Stimulated activated CD8-positive, alpha-beta memory T cell treated with anti-CD3 and anti-CD28 coated beads, Interleukin-2, amount 100 ng/mL, for 48 hours (primary cell): ENCODE measurements around the gene SELENOV.
A peak's percentile ranks its signal among the peaks of the same experiment; 100 is the strongest.
"Not testable (repeated sequence)": the region's sequence is repeated elsewhere in the genome, so short reads cannot be mapped to it uniquely, and the experiment has no call there.

ENCODE experiments used
- DNase-seq, 2 donors: peaks; one replicate each; pipeline ENCODE4 v3.0.0-alpha.2; 2020; ENCODE audit warnings: low read depth in 2 of 2

The SELENOV gene, protein sequence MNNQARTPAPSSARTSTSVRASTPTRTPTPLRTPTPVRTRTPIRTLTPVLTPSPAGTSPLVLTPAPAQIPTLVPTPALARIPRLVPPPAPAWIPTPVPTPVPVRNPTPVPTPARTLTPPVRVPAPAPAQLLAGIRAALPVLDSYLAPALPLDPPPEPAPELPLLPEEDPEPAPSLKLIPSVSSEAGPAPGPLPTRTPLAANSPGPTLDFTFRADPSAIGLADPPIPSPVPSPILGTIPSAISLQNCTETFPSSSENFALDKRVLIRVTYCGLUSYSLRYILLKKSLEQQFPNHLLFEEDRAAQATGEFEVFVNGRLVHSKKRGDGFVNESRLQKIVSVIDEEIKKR

DNA sequence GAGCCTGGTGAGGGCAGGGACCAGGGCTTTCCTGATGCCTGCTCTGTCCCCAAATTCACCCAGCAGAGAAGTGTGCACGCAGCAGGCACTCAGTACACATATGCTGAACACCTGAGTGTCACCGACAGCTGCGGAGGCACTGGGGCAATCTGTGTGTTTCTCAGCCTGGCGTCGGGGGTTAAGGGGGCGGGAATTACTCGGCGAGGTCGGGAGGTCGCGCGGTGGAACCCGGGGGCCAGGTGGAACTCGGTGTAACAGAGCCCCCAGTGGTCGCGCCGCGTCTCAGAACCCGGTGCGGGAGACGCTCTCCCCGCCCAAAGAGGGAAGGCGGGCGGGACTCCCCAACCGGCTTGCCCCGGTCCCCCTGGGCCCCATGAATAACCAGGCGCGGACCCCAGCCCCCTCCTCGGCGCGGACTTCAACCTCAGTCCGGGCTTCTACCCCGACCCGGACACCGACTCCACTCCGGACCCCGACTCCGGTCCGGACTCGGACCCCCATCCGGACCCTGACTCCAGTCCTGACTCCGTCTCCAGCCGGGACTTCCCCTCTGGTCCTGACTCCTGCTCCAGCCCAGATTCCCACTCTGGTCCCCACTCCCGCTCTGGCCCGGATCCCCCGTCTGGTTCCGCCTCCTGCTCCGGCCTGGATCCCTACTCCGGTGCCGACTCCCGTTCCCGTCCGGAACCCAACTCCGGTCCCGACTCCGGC lies at the start of gene SELENOV:
TSS of gene SELENOV (plus strand) at position 300 of the 711 bp plus-strand sequence. CDS start at position 374, 74 bp downstream.
- DNase-seq: no peak

DNA sequence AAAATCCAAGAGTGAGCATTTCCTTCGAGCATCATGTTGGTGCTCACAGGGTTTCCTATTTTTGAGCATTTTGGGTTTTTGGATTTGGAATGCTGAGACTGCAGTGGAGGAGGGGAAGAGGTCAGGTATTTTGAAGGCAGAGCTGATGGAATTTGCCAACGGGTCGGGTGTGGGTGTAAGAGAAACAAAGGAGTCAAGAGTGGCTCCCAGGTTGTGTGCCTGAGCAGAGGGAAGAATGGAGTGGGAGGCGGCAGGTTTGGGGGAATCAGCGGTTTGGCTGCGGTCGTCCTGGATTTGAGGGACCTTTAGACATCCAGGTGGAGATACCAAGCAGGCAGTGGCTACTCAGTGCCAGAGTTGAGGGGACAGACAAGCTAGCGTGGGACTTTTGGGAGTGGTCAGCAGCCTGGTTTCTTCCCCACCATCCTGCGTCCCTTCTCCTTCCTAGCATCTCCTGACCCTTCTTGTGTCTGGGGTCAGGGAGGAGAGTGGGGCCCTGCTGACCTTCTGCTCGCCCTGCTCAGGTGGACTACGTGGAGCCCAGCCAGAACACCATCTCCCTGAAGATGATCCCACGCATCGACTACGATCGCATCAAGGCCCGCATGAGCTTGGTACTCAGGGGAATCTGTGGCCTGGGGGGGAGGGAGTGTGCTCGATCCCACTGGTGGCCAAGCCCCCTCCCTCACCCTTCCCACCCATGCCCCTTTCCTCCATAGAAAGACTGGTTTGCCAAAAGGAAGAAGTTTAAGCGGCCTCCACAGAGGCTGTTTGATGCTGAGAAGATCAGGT lies 48.8 kb upstream of the SELENOV start:
- DNase-seq: no peak

GRCh38 chr19:39467941-39468340 lies 47.0 kb upstream of the SELENOV start:
- DNase-seq: no peak

DNA sequence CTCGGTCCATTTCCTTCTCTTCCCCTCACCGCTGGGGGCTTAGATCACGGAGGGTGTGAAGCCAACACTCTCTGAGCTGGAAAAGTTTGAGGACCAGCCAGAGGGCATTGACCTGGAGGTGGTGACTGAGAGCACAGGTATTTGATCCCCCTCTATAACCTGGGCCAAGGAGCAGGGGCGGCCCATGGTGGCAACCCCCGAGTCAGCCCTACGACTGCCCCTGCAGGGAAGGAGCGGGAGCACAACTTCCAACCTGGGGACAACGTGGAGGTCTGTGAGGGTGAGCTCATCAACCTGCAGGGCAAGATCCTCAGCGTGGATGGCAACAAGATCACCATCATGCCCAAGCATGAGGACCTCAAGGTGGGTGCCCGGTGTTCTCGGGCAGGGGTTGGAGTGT lies 45.9 kb upstream of the SELENOV start:
- DNase-seq: no peak

DNA sequence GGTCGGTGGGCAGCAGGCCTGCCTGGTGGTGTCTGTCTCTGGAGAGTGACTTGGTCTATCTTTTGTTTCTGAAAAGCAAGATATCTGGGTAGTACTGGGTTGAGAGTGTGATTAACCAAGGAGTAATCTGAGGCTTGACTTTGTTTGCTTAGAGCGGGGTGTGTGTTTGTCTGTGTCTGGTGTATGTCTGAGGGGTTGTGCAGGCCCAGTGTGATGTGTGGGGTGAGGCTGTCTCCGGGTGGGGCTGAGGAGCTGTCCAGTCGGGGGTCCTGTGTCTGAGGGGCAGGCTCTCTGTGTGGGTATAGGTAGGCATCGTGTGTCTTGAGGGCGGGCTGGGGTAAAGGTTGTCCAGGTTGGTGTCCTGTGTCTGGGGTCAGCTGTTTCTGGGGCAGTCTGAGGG lies 45.4 kb upstream of the SELENOV start:
- DNase-seq: no peak

DNA sequence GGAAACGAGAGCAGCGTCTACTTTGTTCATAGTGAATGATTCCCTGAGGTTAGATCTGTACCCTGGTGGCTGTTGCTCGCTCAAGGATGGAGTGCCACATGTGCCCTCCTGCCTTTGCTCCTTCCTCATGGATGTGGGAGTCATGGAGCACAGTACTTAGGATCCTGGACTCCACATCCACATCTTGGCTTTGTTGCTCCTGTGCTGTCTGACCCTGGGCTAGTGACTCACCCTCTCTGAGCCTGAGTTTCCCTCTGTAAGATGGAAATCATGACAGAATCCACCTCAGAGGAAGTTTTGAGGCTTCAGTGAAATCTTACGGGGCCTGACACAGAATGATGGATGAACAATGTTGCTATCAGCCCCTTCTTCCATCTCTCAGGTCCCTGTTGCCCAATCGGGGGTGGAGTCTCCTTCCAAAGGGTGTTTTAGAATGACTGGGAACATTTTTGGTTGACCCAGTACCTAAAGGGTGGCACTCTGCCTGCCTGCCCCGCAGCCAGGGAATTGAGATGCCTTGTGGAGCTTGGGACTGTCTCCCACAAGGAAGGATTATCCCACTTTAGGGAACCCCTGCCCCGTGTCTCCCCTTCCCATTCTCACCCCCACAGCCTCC lies 44.1 kb upstream of the SELENOV start:
- no peak for DNase-seq

DNA sequence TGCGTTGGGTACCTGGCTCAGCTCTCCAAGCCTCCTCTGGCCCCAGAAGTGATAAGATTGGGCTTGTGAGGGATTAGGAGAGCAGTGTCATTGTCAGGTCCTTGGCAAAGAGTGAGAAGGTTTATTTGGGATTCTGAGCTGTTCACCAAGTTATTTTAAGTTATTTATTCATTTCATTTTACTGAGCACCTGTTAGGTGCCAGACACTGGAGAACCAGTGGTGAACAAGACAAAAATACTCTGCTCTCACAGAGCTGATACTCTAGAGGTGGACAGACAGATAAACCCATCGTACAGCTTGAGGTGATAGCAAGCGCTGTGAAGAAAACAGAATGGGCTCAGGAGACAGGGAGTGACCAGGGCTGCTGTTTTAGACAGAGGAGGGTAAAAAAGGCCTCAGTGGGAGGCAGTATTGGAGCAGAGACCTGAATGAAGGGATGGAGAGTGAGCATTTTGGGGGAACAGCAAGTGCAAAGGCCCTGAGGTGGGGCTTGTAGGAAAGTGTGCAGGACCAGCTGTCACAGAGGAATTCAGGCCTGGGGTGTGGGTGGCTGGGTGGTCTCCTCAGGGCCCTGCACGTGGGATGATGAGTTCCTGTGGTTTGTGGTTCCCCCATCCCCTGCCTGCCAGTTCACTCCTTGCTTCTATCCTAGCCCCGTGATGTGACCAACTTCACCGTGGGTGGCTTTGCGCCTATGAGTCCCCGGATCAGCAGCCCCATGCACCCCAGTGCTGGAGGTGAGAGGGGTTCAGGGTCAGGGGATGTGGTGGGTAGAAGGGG lies 43.0 kb upstream of the SELENOV start:
- DNase-seq: no peak

GRCh38 chr19:39472746-39473442 lies 42.0 kb upstream of the SELENOV start:
- no peak for DNase-seq

GRCh38 chr19:39473443-39473960 lies 41.4 kb upstream of the SELENOV start:
- DNase-seq: no peak

DNA sequence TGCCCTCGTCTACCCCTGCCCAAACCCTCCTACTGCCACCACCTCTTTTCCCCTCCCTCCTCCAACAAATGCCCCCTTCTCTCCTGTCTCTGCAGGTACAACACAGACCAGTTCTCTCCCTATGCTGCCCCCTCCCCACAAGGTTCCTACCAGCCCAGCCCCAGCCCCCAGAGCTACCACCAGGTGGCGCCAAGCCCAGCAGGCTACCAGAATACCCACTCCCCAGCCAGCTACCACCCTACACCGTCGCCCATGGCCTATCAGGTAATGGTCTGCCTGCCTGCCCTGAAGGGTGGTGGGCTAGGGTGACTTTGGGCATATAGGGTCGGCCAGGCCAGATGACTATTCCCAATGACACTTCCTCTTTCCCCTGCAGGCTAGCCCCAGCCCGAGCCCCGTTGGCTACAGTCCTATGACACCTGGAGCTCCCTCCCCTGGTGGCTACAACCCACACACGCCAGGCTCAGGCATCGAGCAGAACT lies 40.8 kb upstream of the SELENOV start:
- DNase-seq: peak; percentile 47 to 58

GRCh38 chr19:39475748-39476147 lies 39.2 kb upstream of the SELENOV start:
- DNase-seq: no peak

GRCh38 chr19:39479319-39479801 lies 35.6 kb upstream of the SELENOV start:
- not testable (repeated sequence) for DNase-seq

DNA sequence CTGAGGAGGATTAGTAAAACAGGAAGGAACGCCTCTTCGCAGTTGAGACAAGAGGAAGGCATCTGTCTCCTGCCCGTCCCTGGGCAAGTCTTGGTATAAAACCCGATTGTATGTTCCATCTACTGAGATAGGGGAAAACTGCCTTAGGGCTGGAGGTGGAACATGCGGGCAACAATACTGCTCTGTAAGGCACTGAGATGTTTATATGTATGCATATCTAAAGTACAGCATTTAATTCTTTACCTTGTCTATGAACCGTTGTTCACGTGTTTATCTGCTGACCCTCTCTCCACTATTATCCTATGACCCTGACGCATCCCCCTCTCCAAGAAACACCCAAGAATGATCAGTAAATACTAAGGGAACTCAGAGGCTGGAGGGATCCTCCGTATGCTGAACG lies 35.0 kb upstream of the SELENOV start:
- no peak for DNase-seq

- DNase-seq: peak; percentile 98 to 99
These were observed 34.4 kb upstream of the SELENOV start, which contains the start of gene TIMM50 for GRCh38 chr19:39480337-39481228. TSS of gene TIMM50 (plus strand) at chr19:39480838. CDS start at chr19:39480854, 16 bp downstream.

DNA sequence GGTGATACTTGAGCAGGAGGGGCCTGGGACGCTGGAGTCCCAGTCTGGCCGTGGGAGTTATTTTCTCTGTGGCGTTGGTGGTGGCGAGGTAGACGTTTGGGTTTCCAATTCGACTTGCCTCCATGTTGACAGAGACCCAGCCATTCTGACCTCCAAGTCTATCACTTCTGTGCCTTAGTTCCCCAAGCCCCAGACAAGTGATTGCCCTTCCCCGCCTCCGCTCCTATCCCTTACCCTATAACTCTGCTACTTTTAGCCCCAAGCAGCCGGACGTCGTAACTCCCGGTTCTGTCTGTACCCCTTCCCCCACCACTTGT lies 33.8 kb upstream of the SELENOV start:
- no peak for DNase-seq

GRCh38 chr19:39481676-39482075 lies 33.3 kb upstream of the SELENOV start:
- no peak for DNase-seq

DNA sequence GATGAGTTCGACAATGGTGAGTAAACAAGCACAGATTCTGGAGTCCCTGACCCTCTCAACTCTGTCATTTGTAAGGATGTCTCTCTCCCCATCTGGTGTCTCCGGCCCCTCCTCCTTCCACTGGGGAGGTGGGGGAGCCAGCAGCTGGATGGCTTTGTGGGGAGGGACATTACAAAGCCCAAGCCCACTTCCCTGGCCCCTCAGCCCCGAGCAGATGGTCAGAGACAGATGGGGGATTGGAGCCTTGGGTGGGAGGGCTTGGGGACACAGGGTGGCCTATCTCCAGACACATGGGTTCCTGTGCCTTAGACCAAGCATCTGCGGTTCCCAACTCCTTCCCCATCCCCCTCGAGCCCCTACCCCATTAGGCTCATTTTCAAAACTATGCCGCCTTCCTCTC lies 31.8 kb upstream of the SELENOV start:
- DNase-seq: no peak

DNA sequence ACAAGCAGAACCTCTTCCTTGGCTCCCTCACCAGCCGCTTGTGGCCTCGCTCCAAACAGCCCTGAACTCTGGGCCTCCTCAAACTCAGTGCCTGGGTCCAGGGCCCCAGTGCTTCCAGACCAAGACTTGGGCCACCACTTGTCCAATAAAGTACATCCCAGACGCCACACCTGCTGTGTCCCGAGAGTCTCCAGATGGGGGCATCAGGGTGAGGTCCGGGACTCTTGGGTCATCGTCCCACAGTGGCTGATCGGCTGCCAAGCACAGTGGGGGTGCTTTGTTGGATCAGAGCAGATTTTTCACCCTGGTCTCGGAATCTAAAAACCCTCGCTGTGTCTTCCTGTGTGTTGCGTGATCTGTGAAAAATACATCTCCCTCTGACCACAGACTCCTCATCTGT lies 25.2 kb upstream of the SELENOV start:
- no peak for DNase-seq

- DNase-seq: no peak
These were observed 22.7 kb upstream of the SELENOV start for GRCh38 chr19:39492225-39492624.
